HepG2 (cell line): ENCODE data around the gene ZNF444. TPM values are rescaled to one million over a fixed set of nuclear protein-coding genes. Genes with fewer than 3 reads are reported as not detected.

Experiments used
- BCLAF1 ChIP-seq: fragments of 450-650 bp; IDR thresholded peaks from 2 replicates; pipeline ENCODE4 v1.6.1; 2017; ENCODE audit warnings: mild to moderate bottlenecking
- DMTF1 ChIP-seq: sonication (generic); formaldehyde crosslinking; IDR thresholded peaks from 2 replicates; pipeline ENCODE4 v1.4.0; 2020; ENCODE audit warnings: mild to moderate bottlenecking, missing genetic modification reagents
- FOXK2 ChIP-seq: fragments of 450-650 bp; IDR thresholded peaks from 2 replicates; pipeline ENCODE4 v1.6.1; 2016
- HMGA1 ChIP-seq: sonication (generic); formaldehyde crosslinking; conservative IDR thresholded peaks from 2 replicates; pipeline ENCODE4 v1.4.0; 2020; ENCODE audit warnings: missing genetic modification reagents
- MAF1 ChIP-seq: sonication (generic); formaldehyde crosslinking; IDR thresholded peaks from 2 replicates; pipeline ENCODE4 v1.5.0; 2020; ENCODE audit warnings: missing genetic modification reagents, borderline replicate concordance
- MTF2 ChIP-seq: sonication (generic); formaldehyde crosslinking; IDR thresholded peaks from 2 replicates; pipeline ENCODE4 v1.5.0; 2020; ENCODE audit warnings: missing genetic modification reagents, borderline replicate concordance
- PHB2 ChIP-seq: fragments of 450-650 bp; IDR thresholded peaks from 2 replicates; pipeline ENCODE4 v1.6.1; 2018; ENCODE audit not compliant: partially characterized antibody
- POLR2AphosphoS5 ChIP-seq: IDR thresholded peaks from 2 replicates; pipeline ENCODE4 v1.6.1; 2012; ENCODE audit warnings: low read depth, low read length
- RNF2 ChIP-seq: fragments of 450-650 bp; conservative IDR thresholded peaks from 2 replicates; pipeline ENCODE4 v1.6.1; 2016; ENCODE audit warnings: low read depth
- ZNF354B ChIP-seq: sonication (generic); formaldehyde crosslinking; IDR thresholded peaks from 2 replicates; pipeline ENCODE4 v1.8.0; 2022; ENCODE audit warnings: mild to moderate bottlenecking, missing genetic modification reagents
- ZNF383 ChIP-seq: sonication (generic); formaldehyde crosslinking; IDR thresholded peaks from 2 replicates; pipeline ENCODE4 v1.4.0; 2020; ENCODE audit warnings: missing genetic modification reagents, mild to moderate bottlenecking, borderline replicate concordance
- ZNF646 ChIP-seq: sonication (generic); formaldehyde crosslinking; IDR thresholded peaks from 2 replicates; pipeline ENCODE4 v1.9.0; 2021; ENCODE audit warnings: mild to moderate bottlenecking, missing genetic modification reagents
- polyA plus RNA-seq, 8 experiments: library from polyadenylated mRNA; depleted of rRNA in 3 of 8; stranded (reverse) in 7 of 8; unstranded in 1 of 8; fragments of >200 nt; fragmentation: Illumina TruSeq in 4 of 8; extraction: Trizol in 4 of 8; gene quantifications; 2 replicates each; pipeline versions ENCODE4 v1.2.1 to v1.2.3, GENCODE V29; 2011 to 2016; ENCODE audit warnings: low read depth in 4 of 8, missing spikeins in 1 of 8, mixed read lengths in 1 of 8; ENCODE audit not compliant: insufficient read depth in 1 of 8
- total RNA-seq, 5 experiments: library from RNA; depleted of rRNA; stranded (reverse); fragments of >200 nt; fragmentation: Illumina TruSeq; extraction: Trizol; gene quantifications; 2 replicates each; pipeline ENCODE4 v1.2.3, GENCODE V29; 2016; ENCODE audit warnings: low read depth in 1 of 5

The ZNF444 gene
- total and polyA plus RNA-seq, 2 of the 13 experiments (the other 11 are each of a cell fraction or from before 2014, with no cell fraction given): 27.4 to 30.3 TPM

- TF ChIP-seq DMTF1 (no peak), ZNF383 (no peak), ZNF646 (no peak), MTF2 (CRISPR knock-in tag) (no peak), MAF1 (CRISPR knock-in tag) (no peak), HMGA1 (CRISPR knock-in tag) (no peak), ZNF354B (CRISPR knock-in tag) (no peak), PHB2 (no peak), POLR2AphosphoS5 (0 out of 2 replicates have a peak, but pooled peaks have one; percentile 40), RNF2 (no peak), BCLAF1 (no peak), FOXK2 (no peak)
Observed at GRCh38 chr19:56142897-56143434, 1.9 kb downstream of the ZNF444 start (continued).
